Left lobe of liver (tissue), 2 donors: Measurements from ENCODE around the gene FOSB. TPM values are rescaled to one million over a fixed set of nuclear protein-coding genes. Genes with fewer than 3 reads are reported as not detected.
A peak's percentile ranks its signal among the peaks of the same experiment; 100 is the strongest.

Source experiments
- ATAC-seq: fragments of 200-7000 bp; cut with Tn5 transposase; one replicate; pipeline ENCODE4 v1.9.1; 2020; ENCODE audit warnings: mild to moderate bottlenecking, moderate library complexity
- DNase-seq: peaks from one replicate; pipeline ENCODE4 v3.0.0-alpha.2; 2020; ENCODE audit warnings: low spot score
- total RNA-seq: library from RNA; stranded (reverse); gene quantifications from one replicate; pipeline ENCODE4 v1.2.1, GENCODE V29; 2021
- donor health status: DM: no; HTN: no; CAD: no; lungs with moderate emphysema.
- donor health status: DM: no; HTN: yes; CAD: no.

FOSB gene
- total RNA-seq, 1 donor from 2014 or later, result 0.35 TPM

DNA sequence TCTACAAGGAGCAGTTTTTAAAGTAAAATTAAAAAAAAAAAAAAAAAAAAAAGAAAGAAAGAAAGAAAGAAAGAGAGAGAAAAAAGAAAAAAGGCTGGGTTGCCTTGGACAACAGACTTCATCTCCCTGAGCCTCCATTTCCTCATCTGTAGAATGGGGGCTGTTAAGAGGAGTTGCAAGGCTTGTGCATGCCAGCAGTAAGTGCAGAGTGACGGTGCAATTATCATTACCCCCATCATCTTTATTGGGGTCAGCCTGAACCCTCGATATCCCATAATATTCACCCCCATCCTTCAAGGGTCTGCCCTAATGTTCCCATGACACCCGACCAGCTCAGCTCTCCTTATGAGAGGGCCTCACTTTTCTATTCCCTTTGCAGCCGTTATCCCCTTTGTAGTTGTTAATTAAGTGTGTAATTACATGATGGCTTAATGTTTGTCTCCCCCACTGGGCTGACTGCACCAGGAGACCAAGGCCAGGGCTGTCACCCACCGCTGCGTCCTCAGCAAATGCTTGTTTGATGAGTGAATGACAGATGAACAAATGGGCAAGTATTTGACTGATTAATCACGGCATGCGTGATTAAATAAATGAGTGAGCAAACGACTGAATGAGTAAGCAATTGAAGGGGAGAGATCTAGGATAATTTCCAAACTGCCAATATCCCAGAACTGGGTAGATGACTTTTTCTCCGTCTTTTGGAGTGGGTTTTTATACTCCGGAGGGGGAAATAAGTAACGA is 10.1 kb downstream of the FOSB start:
- DNase-seq, result no peak
- ATAC-seq, result no peak

DNA sequence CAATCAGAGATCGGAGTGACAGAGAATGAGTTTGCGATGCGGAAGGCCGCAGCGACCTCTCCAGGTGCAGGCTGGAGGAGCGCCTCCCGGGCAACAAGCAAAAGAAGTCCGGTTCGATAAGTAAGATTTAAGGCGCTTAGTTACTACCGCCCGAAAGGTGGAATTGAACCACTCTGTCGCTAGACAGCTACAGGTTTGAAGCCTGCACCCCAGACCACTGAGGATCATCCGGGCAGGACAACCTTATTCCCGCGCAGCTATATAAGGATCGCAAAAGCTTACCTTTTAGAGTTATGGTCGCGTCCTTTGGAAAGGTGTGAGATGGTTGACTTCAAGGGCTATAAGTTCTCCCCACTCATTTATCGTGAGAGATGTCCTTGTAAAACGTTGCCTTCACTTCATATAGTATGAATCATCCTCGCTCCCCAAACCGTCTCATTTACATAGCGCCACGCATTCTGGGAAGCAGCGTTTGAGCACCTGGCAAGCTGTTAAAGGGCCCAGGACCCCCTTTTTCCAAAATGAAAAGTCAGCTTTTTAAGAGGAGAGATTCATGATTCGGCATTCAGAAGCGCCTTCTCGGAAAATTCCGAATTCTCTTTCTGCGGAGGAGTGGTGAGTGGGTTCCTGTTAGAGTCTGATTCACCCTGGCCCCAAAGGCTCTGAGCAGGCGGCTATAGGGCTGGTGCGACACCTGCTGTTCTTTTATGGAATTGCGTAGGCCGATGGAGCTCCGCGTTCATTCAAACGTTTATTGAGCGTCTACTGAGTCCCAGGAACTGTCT is 10.8 kb downstream of the FOSB start:
- DNase-seq (peak; percentile 86), ATAC-seq (peak; percentile 96)

DNA sequence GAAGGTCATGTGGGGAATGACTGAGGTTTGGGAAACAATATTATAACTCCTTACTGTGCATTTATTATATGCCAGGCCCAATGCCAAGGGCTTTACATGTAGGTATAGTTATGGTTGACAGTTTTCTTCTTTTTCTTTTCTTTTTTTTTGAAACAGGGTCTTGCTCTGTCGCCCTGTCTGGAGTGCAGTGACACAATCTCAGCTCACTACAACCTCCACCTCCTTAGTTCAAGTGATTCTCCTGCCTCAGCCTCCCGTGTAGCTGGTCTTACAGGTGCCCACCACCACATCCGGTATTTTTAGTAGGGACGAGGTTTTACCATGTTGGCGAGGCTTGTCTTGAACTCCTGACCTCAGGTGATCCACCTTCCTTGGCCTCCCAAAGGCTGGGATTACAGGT is 15.2 kb downstream of the FOSB start:
- ATAC-seq, result no peak
- no peak for DNase-seq

DNA sequence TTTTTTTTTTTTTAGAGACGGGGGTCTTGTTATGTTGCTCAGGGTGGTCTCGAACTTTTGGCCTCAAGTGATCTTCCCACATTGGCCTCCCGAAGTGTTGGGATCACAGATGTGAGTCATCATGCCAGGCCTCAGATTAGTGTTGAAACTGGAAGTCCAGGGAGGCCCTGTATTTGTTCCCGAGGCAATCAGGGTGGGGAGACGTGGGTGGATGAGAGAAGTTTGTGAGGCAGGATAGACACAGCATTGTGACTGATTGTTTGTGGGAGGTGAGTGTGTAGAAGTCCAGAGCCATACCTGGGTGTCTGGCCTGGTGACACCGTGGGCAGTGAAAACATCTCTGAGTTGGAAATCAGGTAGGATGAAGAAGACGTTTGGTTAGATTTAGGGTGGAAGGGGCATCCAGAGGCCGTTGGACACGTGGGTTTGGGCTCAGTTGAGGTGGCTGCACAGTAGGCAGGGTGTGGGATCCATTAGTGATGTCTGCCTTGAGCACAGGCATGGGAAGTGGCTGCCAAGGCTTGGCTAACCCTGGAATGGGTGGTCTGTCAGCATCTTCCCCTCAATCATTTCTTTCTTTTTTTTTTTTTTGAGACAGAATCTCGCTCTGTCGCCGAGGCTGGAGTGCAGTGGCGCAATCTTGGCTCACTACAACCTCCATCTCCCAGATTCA is 16.6 kb downstream of the FOSB start:
- ATAC-seq (no peak), DNase-seq (no peak)

DNA sequence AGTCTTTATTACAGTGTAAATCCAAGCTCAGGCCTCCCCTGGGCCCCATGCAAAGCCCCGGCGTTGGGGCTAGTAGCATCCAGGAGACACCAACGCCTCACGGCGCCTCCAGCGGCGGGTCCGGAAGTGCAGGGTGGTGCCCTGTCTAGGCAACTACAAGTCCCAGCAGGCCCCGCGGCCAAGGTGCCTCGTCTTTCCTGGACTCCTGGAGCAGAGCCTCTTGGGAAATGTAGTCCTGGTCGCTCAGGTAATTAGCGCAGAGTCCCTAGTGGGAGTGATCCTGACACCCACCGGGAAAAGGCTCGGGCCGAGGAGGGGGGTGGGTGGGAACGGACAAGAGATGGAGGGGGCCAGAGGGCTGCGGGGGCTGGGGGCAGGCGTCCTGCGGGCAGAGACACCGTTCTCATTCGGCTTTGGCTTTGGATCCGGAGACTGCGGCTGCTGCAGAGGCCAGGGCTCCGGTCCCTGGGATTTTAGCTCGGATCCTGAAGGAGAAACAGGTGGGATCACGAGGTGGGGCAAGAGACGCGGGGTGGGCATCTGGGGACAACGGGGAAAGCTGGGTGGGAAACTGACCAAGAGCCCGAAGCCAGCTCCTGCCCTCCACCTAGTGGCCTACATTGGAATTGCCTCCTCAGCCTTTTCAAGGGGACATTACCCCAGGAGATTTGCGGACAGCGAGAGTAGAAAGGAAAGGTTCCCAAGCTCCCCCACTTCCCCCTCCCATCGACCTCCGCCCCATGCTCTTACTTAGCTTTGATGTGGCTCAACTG is 17.7 kb downstream of the FOSB start:
- ATAC-seq (peak; percentile 99), DNase-seq (peak; percentile 97)

DNA sequence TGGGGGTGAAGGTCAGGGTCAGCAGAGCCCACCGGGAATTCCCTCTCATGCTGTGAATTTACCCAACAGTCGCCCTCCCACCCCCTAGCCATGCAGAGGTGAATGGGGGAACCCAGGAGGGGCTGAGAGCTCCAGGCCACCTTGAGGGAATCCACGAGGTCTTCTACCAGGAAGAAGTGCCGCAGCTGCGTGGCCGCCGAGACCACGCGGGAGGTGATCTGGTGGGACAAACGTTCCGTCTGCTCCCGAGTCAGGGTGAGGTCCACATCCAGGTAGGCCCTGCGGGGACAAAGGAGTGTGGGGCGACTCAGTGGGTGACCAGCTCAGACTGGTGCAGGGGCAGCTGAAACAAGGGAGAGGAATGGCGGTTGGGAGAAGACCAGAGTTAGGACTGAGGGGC is 20.9 kb downstream of the FOSB start:
- no peak for DNase-seq
- no peak for ATAC-seq

DNA sequence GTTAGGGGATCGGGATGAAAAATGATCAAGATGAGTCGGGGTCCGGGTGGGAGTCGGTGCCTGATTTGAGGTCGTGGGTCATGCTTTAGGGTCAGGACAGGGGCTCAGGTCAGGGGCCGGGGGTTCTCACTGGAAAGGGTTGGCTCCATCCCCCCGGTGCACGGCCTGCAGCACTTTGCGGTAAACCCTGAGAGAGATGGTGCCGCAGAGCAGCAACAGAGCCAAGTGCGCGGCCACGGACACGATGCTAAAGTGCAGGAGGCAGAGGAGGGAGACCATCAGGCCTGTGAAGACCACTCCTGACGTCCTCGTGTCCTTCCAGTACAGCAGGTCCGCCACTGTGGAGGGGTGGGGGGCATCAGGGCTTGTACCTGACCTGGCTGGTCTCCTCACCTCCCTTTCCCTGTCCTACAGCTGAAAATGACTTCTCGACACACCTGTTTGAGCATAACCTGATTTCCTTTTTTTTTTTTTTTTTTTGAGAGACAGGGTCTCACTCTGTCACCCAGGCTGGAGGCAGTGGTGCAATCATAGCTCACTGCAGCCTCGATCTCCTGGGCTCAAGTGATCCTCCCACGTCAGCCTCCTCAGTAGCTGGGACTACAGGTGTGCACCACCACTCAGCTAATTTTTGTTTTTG is 21.5 kb downstream of the FOSB start:
- ATAC-seq (no peak), DNase-seq (no peak)

DNA sequence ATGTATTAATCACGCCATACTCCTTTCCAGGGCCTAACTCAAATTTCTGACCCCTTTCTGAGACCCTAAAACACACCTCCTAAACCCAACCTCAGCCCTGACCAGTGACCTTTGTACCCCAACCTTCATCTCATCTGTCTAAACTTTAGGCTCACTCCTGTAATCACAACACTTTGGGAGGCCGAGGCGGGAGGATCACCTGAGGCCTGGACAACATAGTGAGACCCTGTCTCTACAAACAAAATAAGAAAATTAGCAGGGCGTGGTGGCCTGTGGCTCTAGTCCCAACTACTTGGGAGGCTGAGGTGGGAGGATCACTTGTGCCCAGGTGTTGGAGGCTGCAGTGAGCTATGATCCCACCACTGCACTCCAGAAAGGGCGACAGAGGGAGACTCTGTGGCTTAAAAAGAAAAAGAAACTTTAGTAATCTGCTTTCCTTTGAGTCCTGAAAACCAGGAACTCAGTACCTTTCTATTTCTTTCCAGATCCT is 24.4 kb downstream of the FOSB start:
- no peak for ATAC-seq
- no peak for DNase-seq

DNA sequence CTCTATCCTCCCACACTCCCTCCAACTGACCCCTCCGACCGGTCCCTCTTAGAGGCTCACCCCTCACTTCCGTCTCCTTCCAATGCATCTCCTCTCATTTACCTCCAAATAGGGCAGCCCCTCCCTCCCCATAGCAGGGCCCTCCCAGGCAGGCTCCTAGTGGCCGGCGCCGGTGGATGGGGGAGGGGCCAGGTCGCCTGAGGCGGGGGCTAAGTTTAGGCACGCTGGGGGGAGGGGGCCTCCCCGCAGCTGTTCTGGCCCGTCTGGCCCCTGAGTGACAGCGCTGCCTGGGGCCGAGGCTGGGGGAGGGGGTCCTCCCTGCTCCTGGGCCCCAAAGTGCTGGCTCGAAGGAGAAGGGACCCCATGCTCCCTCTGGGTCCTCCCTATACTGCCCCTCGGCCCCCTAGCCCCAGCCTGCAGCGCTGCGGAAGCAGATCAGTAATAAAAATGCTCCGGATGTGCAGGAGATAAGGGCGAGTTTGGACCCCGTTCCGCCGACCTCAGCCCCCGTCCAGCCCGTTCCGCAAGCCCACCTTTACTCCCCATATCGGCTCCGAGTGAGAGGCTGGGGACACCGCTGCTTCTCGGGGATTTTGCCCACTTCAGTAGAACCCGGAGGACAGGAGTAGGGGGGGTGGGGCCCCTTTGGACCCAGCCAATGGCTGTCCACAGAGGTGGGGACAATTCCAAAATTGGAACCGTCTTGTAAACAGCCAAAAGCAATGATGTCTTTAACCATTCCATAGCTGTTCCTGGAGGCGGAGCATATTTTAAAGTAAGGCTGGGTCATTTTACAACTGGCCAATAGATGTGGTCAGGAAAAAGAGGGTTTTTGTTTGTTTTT is 25.1 kb downstream of the FOSB start:
- no peak for DNase-seq
- ATAC-seq, result peak; percentile 23

DNA sequence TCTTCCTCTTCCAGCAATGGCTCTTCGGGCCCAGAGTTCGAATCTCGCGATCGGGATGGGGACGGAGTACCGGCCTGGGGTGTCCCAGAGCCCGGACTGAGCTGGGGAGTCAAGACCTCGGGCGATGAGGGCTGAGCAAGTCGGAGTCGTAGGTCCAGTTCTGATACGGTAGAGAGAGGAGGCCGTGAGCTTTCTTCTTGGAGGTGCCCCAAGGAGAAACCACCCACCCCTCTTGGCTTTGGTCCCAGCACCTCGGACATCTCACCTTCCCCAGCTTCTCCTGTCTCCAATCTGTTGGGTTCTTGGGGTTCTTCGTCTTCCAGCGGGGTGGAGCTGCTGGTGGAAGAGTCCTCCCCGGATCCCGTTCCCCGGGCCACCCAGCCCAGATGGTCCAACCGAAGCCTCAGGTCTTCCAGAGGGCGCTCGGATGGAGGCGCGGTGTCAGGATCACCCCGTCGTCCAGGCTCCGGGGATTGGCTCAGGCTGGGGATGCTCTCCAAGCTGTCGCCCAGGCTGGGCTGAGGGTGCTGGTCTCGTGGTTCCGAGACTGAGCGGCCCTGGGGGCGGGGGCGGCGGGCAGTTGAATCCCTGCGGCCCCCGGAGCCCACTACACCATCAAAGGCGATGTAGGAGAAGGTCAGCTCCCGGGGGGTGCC is 26.6 kb downstream of the FOSB start:
- no peak for ATAC-seq
- no peak for DNase-seq

DNA sequence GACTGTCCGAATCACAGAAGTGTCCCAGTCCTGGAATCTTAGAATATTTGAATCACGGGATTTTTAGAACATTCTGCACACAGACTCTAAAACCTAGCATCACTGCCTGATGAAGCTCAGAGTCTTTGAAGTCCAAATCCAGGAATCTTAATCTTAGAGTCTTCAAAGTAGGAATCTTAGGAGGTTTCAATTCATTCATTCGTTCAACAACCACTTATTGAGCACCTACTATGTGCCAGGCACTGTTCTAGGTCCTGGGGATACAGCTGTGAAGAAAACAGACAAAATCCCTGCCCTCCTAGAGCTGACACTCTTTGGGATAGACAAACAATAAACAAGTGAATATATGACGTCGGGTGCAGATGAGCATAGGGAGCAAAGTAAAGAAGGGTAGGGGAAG is 27.4 kb downstream of the FOSB start:
- DNase-seq (no peak), ATAC-seq (no peak)

DNA sequence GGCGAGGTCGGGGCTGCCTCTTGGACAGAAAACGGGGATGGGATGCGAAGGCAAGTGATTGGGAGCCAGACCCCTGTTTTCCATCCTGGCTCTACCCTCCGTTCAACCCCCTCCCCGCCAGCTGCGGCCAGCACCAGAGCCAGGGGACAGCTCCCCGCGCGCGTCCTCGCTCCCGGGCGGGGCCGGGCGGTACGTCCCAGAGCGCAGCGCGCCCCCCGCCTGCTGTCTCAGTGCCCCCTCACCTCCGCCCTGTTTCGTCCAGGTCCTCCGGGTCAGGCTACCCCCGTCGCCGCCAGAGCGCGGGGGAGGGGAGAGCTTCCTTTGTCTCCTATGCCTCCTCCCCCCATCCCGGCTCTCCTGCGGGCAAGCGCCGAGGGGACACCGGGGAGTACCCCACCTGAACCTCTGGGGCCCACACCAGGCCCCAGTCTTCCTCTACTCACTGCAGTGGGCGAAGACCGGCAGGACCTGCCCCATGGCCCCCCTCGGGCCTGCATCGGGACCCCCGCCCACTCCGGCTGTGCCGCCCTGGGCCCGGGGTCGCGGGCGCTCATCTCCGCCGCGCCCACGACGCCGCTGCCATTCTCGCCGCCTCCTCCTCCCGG is 28.7 kb downstream of the FOSB start:
- DNase-seq (peak; percentile 57), ATAC-seq (peak; percentile 43)

DNA sequence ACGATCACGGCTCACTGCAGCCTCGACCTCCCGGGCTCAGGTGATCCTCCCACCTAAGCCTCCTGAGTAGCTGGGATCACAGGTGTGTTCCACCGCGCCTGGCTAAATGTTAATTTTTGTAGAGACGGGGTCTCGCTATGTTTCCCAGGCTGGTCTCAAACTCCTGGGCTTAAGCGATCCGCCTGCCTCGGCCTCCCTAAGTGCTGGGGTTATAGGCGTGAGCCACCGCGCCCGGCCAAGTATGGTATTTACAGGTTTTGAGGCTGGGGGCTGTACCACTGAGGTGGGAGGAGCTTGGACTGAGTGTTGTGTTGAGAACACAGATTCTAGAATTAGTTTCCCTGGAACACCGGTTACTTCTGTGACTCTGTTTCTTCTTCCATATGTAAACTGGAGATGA is 30.0 kb downstream of the FOSB start:
- ATAC-seq, result no peak
- no peak for DNase-seq

DNA sequence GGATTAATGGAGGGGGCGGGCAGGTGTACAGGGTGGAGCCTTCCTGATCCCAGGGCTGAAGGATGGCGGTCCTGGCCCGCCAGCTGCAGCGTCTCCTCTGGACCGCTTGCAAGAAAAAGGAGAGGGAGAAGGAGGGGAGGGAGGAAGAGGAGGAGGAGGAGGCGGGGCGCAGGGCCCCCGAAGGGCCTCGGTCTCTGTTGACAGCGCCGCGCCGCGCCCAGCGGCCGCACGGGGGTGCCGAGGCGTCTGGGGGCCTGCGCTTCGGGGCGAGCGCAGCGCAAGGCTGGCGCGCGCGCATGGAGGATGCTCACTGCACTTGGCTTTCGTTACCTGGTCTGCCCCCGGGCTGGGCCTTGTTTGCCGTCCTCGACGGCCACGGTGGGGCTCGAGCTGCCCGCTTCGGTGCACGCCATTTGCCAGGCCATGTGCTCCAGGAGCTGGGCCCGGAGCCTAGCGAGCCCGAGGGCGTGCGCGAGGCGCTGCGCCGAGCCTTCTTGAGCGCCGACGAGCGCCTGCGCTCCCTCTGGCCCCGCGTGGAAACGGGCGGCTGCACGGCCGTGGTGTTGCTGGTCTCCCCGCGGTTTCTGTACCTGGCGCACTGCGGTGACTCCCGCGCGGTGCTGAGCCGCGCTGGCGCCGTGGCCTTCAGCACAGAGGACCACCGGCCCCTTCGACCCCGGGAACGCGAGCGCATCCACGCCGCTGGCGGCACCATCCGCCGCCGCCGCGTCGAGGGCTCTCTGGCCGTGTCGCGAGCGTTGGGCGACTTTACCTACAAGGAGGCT is 30.8 kb downstream of the FOSB start, which contains the start of gene PPM1N:
Gene PPM1N, plus strand, starts transcription at position 33 of the 785 bp plus-strand sequence. Its CDS starts 30 bp downstream, at position 63.
- DNase-seq (no peak), ATAC-seq (no peak)

DNA sequence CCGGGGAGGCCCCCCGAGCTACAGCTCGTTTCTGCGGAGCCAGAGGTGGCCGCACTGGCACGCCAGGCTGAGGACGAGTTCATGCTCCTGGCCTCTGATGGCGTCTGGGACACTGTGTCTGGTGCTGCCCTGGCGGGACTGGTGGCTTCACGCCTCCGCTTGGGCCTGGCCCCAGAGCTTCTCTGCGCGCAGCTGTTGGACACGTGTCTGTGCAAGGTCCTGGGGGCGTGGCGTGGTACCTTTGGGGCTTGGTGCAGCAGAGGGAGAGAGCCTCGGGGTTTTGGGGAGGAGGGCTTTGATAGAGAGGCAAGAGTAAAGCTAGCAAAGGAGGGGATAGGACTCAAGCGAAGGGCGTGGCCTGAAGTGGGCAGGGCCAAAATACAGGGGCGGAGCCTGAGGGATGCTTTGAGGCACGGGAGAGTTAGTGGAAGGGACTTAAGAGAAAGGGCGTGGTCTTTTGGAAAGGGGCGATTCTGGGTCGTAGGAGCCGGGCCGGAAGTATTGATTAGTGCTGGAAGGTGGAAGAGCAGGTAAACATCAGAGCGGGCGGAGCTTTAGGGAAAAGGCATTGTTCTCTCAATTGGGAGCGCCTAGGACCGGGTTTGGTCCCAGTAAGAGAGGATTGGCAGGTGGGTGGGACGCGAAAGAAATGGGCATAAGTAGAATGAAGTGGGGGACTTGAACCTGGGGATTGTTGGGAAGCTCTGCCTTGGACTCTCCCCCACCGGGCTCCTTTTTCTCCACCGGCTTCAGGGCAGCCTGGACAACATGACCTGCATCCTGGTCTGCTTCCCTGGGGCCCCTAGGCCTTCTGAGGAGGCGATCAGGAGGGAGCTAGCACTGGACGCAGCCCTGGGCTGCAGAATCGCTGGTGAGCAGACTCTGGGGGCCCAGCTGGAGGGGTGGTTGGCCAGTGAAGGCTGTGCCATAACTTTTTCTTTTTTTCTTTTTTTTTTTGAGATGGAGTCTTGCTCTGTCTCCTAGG is 31.7 kb downstream of the FOSB start:
- DNase-seq (peak; percentile 80), ATAC-seq (peak; percentile 70)
